HepG2 (cell line): Measurements from ENCODE around the gene VPS11. TPM values are rescaled to one million over a fixed set of nuclear protein-coding genes. Genes with fewer than 3 reads are reported as not detected.

Experiments used
- BCLAF1 ChIP-seq: fragments of 450-650 bp; IDR thresholded peaks from 2 replicates; pipeline ENCODE4 v1.6.1; 2017; ENCODE audit warnings: mild to moderate bottlenecking
- DNMT3B ChIP-seq: conservative IDR thresholded peaks from 2 replicates; pipeline ENCODE4 v1.6.1; 2016; ENCODE audit warnings: missing biosample characterization, control low read depth
- DRAP1 ChIP-seq: IDR thresholded peaks from 2 replicates; pipeline ENCODE4 v1.6.1; 2016; ENCODE audit warnings: missing genetic modification reagents, missing compliant biosample characterization
- EEA1 ChIP-seq: sonication (generic); formaldehyde crosslinking; IDR thresholded peaks from 2 replicates; pipeline ENCODE4 v1.5.1; 2020; ENCODE audit warnings: mild to moderate bottlenecking, missing genetic modification reagents, borderline replicate concordance
- HDAC6 ChIP-seq: fragments of 200-600 bp; sonication (generic); IDR thresholded peaks from 2 replicates; pipeline ENCODE4 v1.7.0; 2017; ENCODE audit warnings: mild to moderate bottlenecking, antibody characterized with exemption, low read length, low read depth
- HMGXB4 ChIP-seq, 2 experiments: sonication (generic) in 1 of 2; formaldehyde crosslinking in 1 of 2; IDR thresholded peaks; 2 replicates each; pipeline versions ENCODE4 v1.4.0 to v1.6.1; 2018 to 2020; ENCODE audit warnings: missing genetic modification reagents in 2 of 2, borderline replicate concordance in 1 of 2, low read depth in 1 of 2, mild to moderate bottlenecking in 1 of 2, missing biosample characterization in 1 of 2
- IRF1 ChIP-seq: sonication (generic); formaldehyde crosslinking; IDR thresholded peaks from 2 replicates; pipeline ENCODE4 v1.4.0; 2020; ENCODE audit warnings: low read depth, mild to moderate bottlenecking, missing genetic modification reagents
- ONECUT2 ChIP-seq: sonication (generic); formaldehyde crosslinking; IDR thresholded peaks from 2 replicates; pipeline ENCODE4 v1.4.0; 2020; ENCODE audit warnings: missing genetic modification reagents
- TEAD2 ChIP-seq: sonication (generic); formaldehyde crosslinking; IDR thresholded peaks from 2 replicates; pipeline ENCODE4 v1.9.0; 2021; ENCODE audit warnings: missing genetic modification reagents
- ZC3H4 ChIP-seq: sonication (generic); formaldehyde crosslinking; IDR thresholded peaks from 2 replicates; pipeline ENCODE4 v1.4.0; 2020; ENCODE audit warnings: missing genetic modification reagents, borderline replicate concordance
- ZNF276 ChIP-seq: sonication (generic); formaldehyde crosslinking; IDR thresholded peaks from 2 replicates; pipeline ENCODE4 v1.4.0; 2020; ENCODE audit warnings: mild to moderate bottlenecking, low read depth, missing genetic modification reagents
- ZNF343 ChIP-seq: sonication (generic); formaldehyde crosslinking; IDR thresholded peaks from 2 replicates; pipeline ENCODE4 v1.4.0; 2020; ENCODE audit warnings: mild to moderate bottlenecking, missing genetic modification reagents
- ZNF646 ChIP-seq: sonication (generic); formaldehyde crosslinking; IDR thresholded peaks from 2 replicates; pipeline ENCODE4 v1.9.0; 2021; ENCODE audit warnings: mild to moderate bottlenecking, missing genetic modification reagents
- ZSCAN12 ChIP-seq: sonication (generic); formaldehyde crosslinking; IDR thresholded peaks from 2 replicates; pipeline ENCODE4 v1.9.0; 2021; ENCODE audit warnings: mild to moderate bottlenecking, missing genetic modification reagents
- polyA plus RNA-seq, 8 experiments: library from polyadenylated mRNA; depleted of rRNA in 3 of 8; stranded (reverse) in 7 of 8; unstranded in 1 of 8; fragments of >200 nt; fragmentation: Illumina TruSeq in 4 of 8; extraction: Trizol in 4 of 8; gene quantifications; 2 replicates each; pipeline versions ENCODE4 v1.2.1 to v1.2.3, GENCODE V29; 2011 to 2016; ENCODE audit warnings: low read depth in 4 of 8, missing spikeins in 1 of 8, mixed read lengths in 1 of 8; ENCODE audit not compliant: insufficient read depth in 1 of 8
- total RNA-seq, 5 experiments: library from RNA; depleted of rRNA; stranded (reverse); fragments of >200 nt; fragmentation: Illumina TruSeq; extraction: Trizol; gene quantifications; 2 replicates each; pipeline ENCODE4 v1.2.3, GENCODE V29; 2016; ENCODE audit warnings: low read depth in 1 of 5

VPS11 gene
- total and polyA plus RNA-seq, 2 of the 13 experiments (the other 11 are each of a cell fraction or from before 2014, with no cell fraction given), result 13.7 to 21.6 TPM

GRCh38 chr11:119024430-119025098, 43.1 kb upstream of the VPS11 start (continued):
- TF ChIP-seq ZNF646 (CRISPR knock-in tag) (no peak), IRF1 (CRISPR knock-in tag) (no peak; the same call in 1 of the 2 replicates), BCLAF1 (no peak), DRAP1 (CRISPR knock-in tag) (no peak; the same call in 1 of the 2 replicates), ZC3H4 (no peak), TEAD2 (CRISPR knock-in tag) (no peak), EEA1 (CRISPR knock-in tag) (no peak), ZNF343 (CRISPR knock-in tag) (no peak), ZNF276 (CRISPR knock-in tag) (no peak), HDAC6 (no peak), ZSCAN12 (CRISPR knock-in tag) (no peak), ONECUT2 (CRISPR knock-in tag) (no peak), HMGXB4 (CRISPR knock-in tag; IDR thresholded peaks at IDR 0.05; ENCODE audit: borderline replicate concordance in 1 of 2, low read depth in 1 of 2) (no peak), DNMT3B (CRISPR knock-in tag) (no peak)
